Mononuclear cell (primary cell): ENCODE data around the gene MDN1. TPM values are rescaled to one million over a fixed set of nuclear protein-coding genes. Genes with fewer than 3 reads are reported as not detected.
"Not testable (repeated sequence)": the region's sequence is repeated elsewhere in the genome, so short reads cannot be mapped to it uniquely, and the experiment has no call there.

Experiments
- H3K27me3 ChIP-seq: 2 replicates; pipeline ENCODE4 v1.6.0; 2011; ENCODE audit warnings: low read length, control low read depth; ENCODE audit not compliant: insufficient read depth
- H3K4me1 ChIP-seq: 2 replicates; pipeline ENCODE4 v1.5.1; 2011; ENCODE audit warnings: mild to moderate bottlenecking, low read length, control low read depth; ENCODE audit not compliant: insufficient read depth
- H3K4me3 ChIP-seq: 2 replicates; pipeline ENCODE4 v1.5.1; 2011; ENCODE audit warnings: mild to moderate bottlenecking, low read length, moderate library complexity
- H3K9me3 ChIP-seq: 2 replicates; pipeline ENCODE4 v1.5.1; 2011; ENCODE audit warnings: low read depth, mild to moderate bottlenecking, control low read depth, low read length
- total RNA-seq: library from RNA; depleted of rRNA; stranded (reverse); fragments of >200 nt; gene quantifications from one replicate; pipeline ENCODE4 v1.2.3, GENCODE V29; 2012

Gene MDN1
- total RNA-seq, 1 donor: 30.7 TPM

- Histone ChIP-seq H3K4me1 (peaks cover 32% of the 10 kb centered on the region), H3K4me3 (peak overlapping the region; percentile 96), H3K9me3 (no peaks in the 10 kb centered on the region)
Observed at GRCh38 chr6:89830170-89830809, 10.7 kb upstream of the MDN1 start.

GRCh38 chr6:89829472-89830169 lies 10.0 kb upstream of the MDN1 start, which contains the start of gene CASP8AP2:
Gene CASP8AP2 (plus strand): TSS chr6:89829880.
- Histone ChIP-seq H3K9me3 (no peaks in the 10 kb centered on the region), H3K4me1 (peaks cover 25% of the 10 kb centered on the region), H3K4me3 (peak within 1 kb of the TSS; percentile 96), H3K27me3 (no peaks in the 10 kb centered on the region)

More at GRCh38 chr6:89830170-89830809, 10.7 kb upstream of the MDN1 start:
- H3K27me3 ChIP-seq: no peaks in the 10 kb centered on the region

- Histone ChIP-seq H3K27me3 (no peaks in the 10 kb centered on the region), H3K4me1 (peaks cover 19% of the 10 kb centered on the region), H3K4me3 (peak overlapping the region; percentile 96), H3K9me3 (no peaks in the 10 kb centered on the region)
Observed at GRCh38 chr6:89828988-89829471, 9.4 kb upstream of the MDN1 start.

- peaks cover 19% of the 10 kb centered on the region for H3K4me1 ChIP-seq
- not testable (repeated sequence) for H3K27me3 ChIP-seq, H3K9me3 ChIP-seq
- peak overlapping the region; percentile 96 for H3K4me3 ChIP-seq
Observed at GRCh38 chr6:89828475-89828987, 8.9 kb upstream of the MDN1 start.

GRCh38 chr6:89826029-89826528 lies 6.5 kb upstream of the MDN1 start:
- peaks cover 16% of the 10 kb centered on the region for H3K4me1 ChIP-seq
- no peak overlapping the region for H3K4me3 ChIP-seq
- H3K9me3 ChIP-seq: no peaks in the 10 kb centered on the region
- no peaks in the 10 kb centered on the region for H3K27me3 ChIP-seq

- Histone ChIP-seq H3K9me3 (no peaks in the 10 kb centered on the region), H3K4me3 (peak overlapping the region; percentile 65), H3K27me3 (no peaks in the 10 kb centered on the region), H3K4me1 (peaks cover 26% of the 10 kb centered on the region)
Observed at GRCh38 chr6:89818977-89819335, 638 bp downstream of the MDN1 start.

GRCh38 chr6:89817481-89817880 lies 2.1 kb downstream of the MDN1 start:
- Histone ChIP-seq H3K9me3 (no peaks in the 10 kb centered on the region), H3K4me3 (no peak overlapping the region)

GRCh38 chr6:89813422-89813821 lies 6.2 kb downstream of the MDN1 start:
- not testable (repeated sequence) for H3K27me3 ChIP-seq, H3K4me3 ChIP-seq, H3K9me3 ChIP-seq
- H3K4me1 ChIP-seq: peaks cover 12% of the 10 kb centered on the region

More at GRCh38 chr6:89817481-89817880, 2.1 kb downstream of the MDN1 start:
- Histone ChIP-seq H3K4me1 (peaks cover 26% of the 10 kb centered on the region), H3K27me3 (no peaks in the 10 kb centered on the region)

GRCh38 chr6:89807581-89807980 lies 12.0 kb downstream of the MDN1 start:
- Histone ChIP-seq H3K9me3 (no peaks in the 10 kb centered on the region), H3K4me3 (no peak overlapping the region), H3K27me3 (no peaks in the 10 kb centered on the region), H3K4me1 (no peaks in the 10 kb centered on the region)

- Histone ChIP-seq H3K4me1 (no peaks in the 10 kb centered on the region), H3K27me3 (no peaks in the 10 kb centered on the region), H3K4me3 (no peak overlapping the region), H3K9me3 (no peaks in the 10 kb centered on the region)
Observed at GRCh38 chr6:89805814-89806371, 13.7 kb downstream of the MDN1 start.

GRCh38 chr6:89803271-89803670 lies 16.3 kb downstream of the MDN1 start:
- Histone ChIP-seq H3K4me1 (no peaks in the 10 kb centered on the region), H3K4me3 (no peak overlapping the region), H3K9me3 (no peaks in the 10 kb centered on the region), H3K27me3 (no peaks in the 10 kb centered on the region)

- Histone ChIP-seq H3K4me1 (no peaks in the 10 kb centered on the region), H3K4me3 (no peak overlapping the region), H3K27me3 (no peaks in the 10 kb centered on the region), H3K9me3 (no peaks in the 10 kb centered on the region)
Observed at GRCh38 chr6:89799756-89800155, 19.8 kb downstream of the MDN1 start.

GRCh38 chr6:89799096-89799495 lies 20.5 kb downstream of the MDN1 start:
- Histone ChIP-seq H3K9me3 (no peaks in the 10 kb centered on the region), H3K27me3 (no peaks in the 10 kb centered on the region), H3K4me3 (no peak overlapping the region), H3K4me1 (peaks cover 6% of the 10 kb centered on the region)

GRCh38 chr6:89797317-89797716 lies 22.3 kb downstream of the MDN1 start:
- Histone ChIP-seq H3K4me1 (peaks cover 20% of the 10 kb centered on the region), H3K27me3 (no peaks in the 10 kb centered on the region), H3K9me3 (no peaks in the 10 kb centered on the region), H3K4me3 (no peak overlapping the region)

GRCh38 chr6:89794324-89794723 lies 25.3 kb downstream of the MDN1 start:
- H3K4me3 ChIP-seq: no peak overlapping the region

More at GRCh38 chr6:89794324-89794723, 25.3 kb downstream of the MDN1 start:
- H3K4me1 ChIP-seq: peaks cover 20% of the 10 kb centered on the region
- H3K9me3 ChIP-seq: no peaks in the 10 kb centered on the region
- H3K27me3 ChIP-seq: no peaks in the 10 kb centered on the region
